NCI-H524 treated with DMSO at 0.1 percent for 48 hours (cell line): ENCODE data around the gene EBP.
"Not testable (repeated sequence)": the region's sequence is repeated elsewhere in the genome, so short reads cannot be mapped to it uniquely, and the experiment has no call there.

ENCODE experiments used
- DNase-seq: peaks from one replicate; lab custom pipeline; 2025; lab: John Stamatoyannopoulos, UW

EBP gene

GRCh38 chrX:48493890-48494364 is 27.7 kb upstream of the EBP start:
- peak; percentile 19 for DNase-seq

GRCh38 chrX:48496660-48497059 is 24.9 kb upstream of the EBP start:
- no peak for DNase-seq

GRCh38 chrX:48497871-48498270 is 23.7 kb upstream of the EBP start:
- no peak for DNase-seq

- no peak for DNase-seq
Measured at GRCh38 chrX:48498374-48498809, 23.2 kb upstream of the EBP start.

- no peak for DNase-seq
Measured at GRCh38 chrX:48504261-48504660, 17.3 kb upstream of the EBP start.

- DNase-seq = no peak
Measured at GRCh38 chrX:48505481-48505880, 16.1 kb upstream of the EBP start.

GRCh38 chrX:48507246-48507645 is 14.4 kb upstream of the EBP start:
- no peak for DNase-seq

- DNase-seq = peak; percentile 21
Measured at GRCh38 chrX:48508400-48509244, 13.0 kb upstream of the EBP start, which contains the start of gene PORCN. Gene PORCN (plus strand): TSS chrX:48508992. CDS start chrX:48509821, 829 bp downstream.

- DNase-seq = no peak
Measured at GRCh38 chrX:48509245-48509590, 12.4 kb upstream of the EBP start.

GRCh38 chrX:48509619-48510018 is 12.0 kb upstream of the EBP start:
- no peak for DNase-seq

GRCh38 chrX:48511560-48511959 is 10.0 kb upstream of the EBP start:
- no peak for DNase-seq

GRCh38 chrX:48512371-48512935 is 9.2 kb upstream of the EBP start:
- DNase-seq = no peak

GRCh38 chrX:48513670-48514069 is 7.9 kb upstream of the EBP start:
- no peak for DNase-seq

- no peak for DNase-seq
Measured at GRCh38 chrX:48514126-48514806, 7.3 kb upstream of the EBP start.

GRCh38 chrX:48514868-48515460 is 6.6 kb upstream of the EBP start:
- no peak for DNase-seq

- DNase-seq = no peak
Measured at GRCh38 chrX:48515842-48516241, 5.8 kb upstream of the EBP start.

- no peak for DNase-seq
Measured at GRCh38 chrX:48516285-48516684, 5.3 kb upstream of the EBP start.

GRCh38 chrX:48516987-48517386 is 4.6 kb upstream of the EBP start:
- no peak for DNase-seq

- DNase-seq = not testable (repeated sequence)
Measured at GRCh38 chrX:48519481-48519880, 2.1 kb upstream of the EBP start.

- no peak for DNase-seq
Measured at GRCh38 chrX:48520455-48520854, 1.2 kb upstream of the EBP start.

- DNase-seq = no peak
Measured at GRCh38 chrX:48520976-48521352, 644 bp upstream of the EBP start.

- DNase-seq = no peak
Measured at GRCh38 chrX:48522291-48522690, 683 bp downstream of the EBP start.

GRCh38 chrX:48523682-48524081 is 2.1 kb downstream of the EBP start:
- DNase-seq = no peak
